ENCODE measurements around the gene MEIKIN.

GRCh38 chr5:131821221-131821620 is 124.2 kb downstream of the MEIKIN start:
- no peak for TF ChIP-seq CTCF (IDR thresholded peaks at IDR 0.05)
- no peak for TF ChIP-seq POLR2AphosphoS5 (IDR thresholded peaks at IDR 0.05)
- no peak for TF ChIP-seq POLR2A (IDR thresholded peaks at IDR 0.05)
- TF ChIP-seq EP300 (IDR thresholded peaks at IDR 0.05): no peak

All from sigmoid colon (tissue), 4 donors.